Epithelial cell of prostate (primary cell): Measurements from ENCODE around the gene ATP5ME.

Source experiments
- DNase-seq: peaks from one replicate; pipeline ENCODE4 v3.0.0-alpha.2; 2011; ENCODE audit warnings: low read depth, low spot score
- H3K27ac ChIP-seq: fragments of 450-650 bp; 2 replicates; pipeline ENCODE4 v1.5.1; 2017; ENCODE audit warnings: mild to moderate bottlenecking

The ATP5ME gene

GRCh38 chr4:657834-658667 lies 16.0 kb downstream of the ATP5ME start:
- no peak overlapping the region for H3K27ac ChIP-seq
- no peak for DNase-seq

GRCh38 chr4:657338-657833 lies 16.7 kb downstream of the ATP5ME start:
- DNase-seq: no peak
- no peak overlapping the region for H3K27ac ChIP-seq

GRCh38 chr4:656436-657337 lies 17.4 kb downstream of the ATP5ME start:
- DNase-seq: no peak

GRCh38 chr4:655464-656151 lies 18.5 kb downstream of the ATP5ME start:
- DNase-seq: no peak
- H3K27ac ChIP-seq: no peak overlapping the region

More at GRCh38 chr4:656436-657337, 17.4 kb downstream of the ATP5ME start:
- H3K27ac ChIP-seq: no peak overlapping the region

GRCh38 chr4:654871-655463 lies 19.1 kb downstream of the ATP5ME start:
- H3K27ac ChIP-seq: no peak overlapping the region
- DNase-seq: no peak

GRCh38 chr4:654503-654845 lies 19.6 kb downstream of the ATP5ME start:
- H3K27ac ChIP-seq: no peak overlapping the region
- no peak for DNase-seq

GRCh38 chr4:653831-654502 lies 20.1 kb downstream of the ATP5ME start:
- no peak for DNase-seq
- no peak overlapping the region for H3K27ac ChIP-seq

- no peak for DNase-seq
- no peak overlapping the region for H3K27ac ChIP-seq
These were observed 20.8 kb downstream of the ATP5ME start for GRCh38 chr4:653080-653821.

- DNase-seq: no peak
- no peak overlapping the region for H3K27ac ChIP-seq
These were observed 22.0 kb downstream of the ATP5ME start for GRCh38 chr4:651884-652642.

GRCh38 chr4:650951-651883 lies 22.9 kb downstream of the ATP5ME start:
- no peak overlapping the region for H3K27ac ChIP-seq
- DNase-seq: no peak

GRCh38 chr4:650461-650860 lies 23.6 kb downstream of the ATP5ME start:
- DNase-seq: no peak
- H3K27ac ChIP-seq: no peak overlapping the region

GRCh38 chr4:649751-650310 lies 24.2 kb downstream of the ATP5ME start:
- no peak for DNase-seq
- no peak overlapping the region for H3K27ac ChIP-seq

- no peak for DNase-seq
These were observed 24.8 kb downstream of the ATP5ME start for GRCh38 chr4:649293-649625.

GRCh38 chr4:648579-649292 lies 25.3 kb downstream of the ATP5ME start:
- no peak overlapping the region for H3K27ac ChIP-seq
- no peak for DNase-seq

More at GRCh38 chr4:649293-649625, 24.8 kb downstream of the ATP5ME start:
- H3K27ac ChIP-seq: no peak overlapping the region

GRCh38 chr4:647481-647880 lies 26.6 kb downstream of the ATP5ME start:
- no peak for DNase-seq
- no peak overlapping the region for H3K27ac ChIP-seq

- no peak overlapping the region for H3K27ac ChIP-seq
- DNase-seq: no peak
These were observed 27.6 kb downstream of the ATP5ME start for GRCh38 chr4:646460-646859.
